Breast epithelium (tissue), 3 donors: ENCODE measurements around the gene ALG12.

Experiments
- CTCF ChIP-seq, 3 donors: fragments of 450-650 bp; IDR thresholded peaks; one replicate each; pipeline ENCODE4 v1.5.1; 2016 to 2017; ENCODE audit warnings: antibody characterized with exemption in 3 of 3, mild to moderate bottlenecking in 3 of 3, moderate library complexity in 3 of 3
- POLR2A ChIP-seq: fragments of 450-650 bp; IDR thresholded peaks from one replicate; pipeline ENCODE4 v1.6.1; 2016; ENCODE audit warnings: antibody characterized with exemption, mild to moderate bottlenecking, moderate library complexity

GRCh38 chr22:49954354-49954753 lies 36.1 kb upstream of the ALG12 start:
- TF ChIP-seq POLR2A (no peak), CTCF (IDR thresholded peaks at IDR 0.05) (no peak)
